HFFc6 (cell line): ENCODE results near the gene KCNMA1. TPM values are rescaled to one million over a fixed set of nuclear protein-coding genes. Genes with fewer than 3 reads are reported as not detected.

Experiments used
- DNase-seq: peaks from one replicate; pipeline ENCODE4 v3.0.0-alpha.2; 2018
- H3K27ac Mint-ChIP-seq: 2 replicates; pipeline ENCODE4 v1.8.0; 2020; ENCODE audit warnings: mild to moderate bottlenecking, mixed read lengths
- H3K27me3 Mint-ChIP-seq: 2 replicates; pipeline ENCODE4 v1.8.0; 2021; ENCODE audit warnings: mild to moderate bottlenecking, moderate library complexity, mixed read lengths; ENCODE audit not compliant: insufficient read depth
- H3K36me3 Mint-ChIP-seq: 2 replicates; pipeline ENCODE4 v1.8.0; 2021; ENCODE audit warnings: low read depth, mixed read lengths
- H3K4me1 Mint-ChIP-seq: 2 replicates; pipeline ENCODE4 v1.8.0; 2020; ENCODE audit warnings: low read depth, mixed read lengths
- H3K4me3 Mint-ChIP-seq: 2 replicates; pipeline ENCODE4 v1.8.0; 2020; ENCODE audit warnings: mild to moderate bottlenecking, moderate library complexity, mixed read lengths
- H3K9me3 Mint-ChIP-seq: 2 replicates; pipeline ENCODE4 v1.8.0; 2020; ENCODE audit warnings: mild to moderate bottlenecking, mixed read lengths
- CTCF ChIP-seq: fragments of 200-600 bp; sonication (generic); IDR thresholded peaks from 2 replicates; pipeline ENCODE4 v1.5.0; 2021; ENCODE audit warnings: antibody characterized with exemption, mild to moderate bottlenecking
- total RNA-seq, 6 experiments: library from RNA; stranded (reverse); fragmentation: NEBNext Ultra II Directional; extraction: Animal tissue kit (Norgen Biotek cat#: 25700); gene quantifications; 2 replicates in 1 of 6; 3 replicates in 5 of 6; pipeline ENCODE4 v1.2.3, GENCODE V29; 2021

Gene KCNMA1
- total RNA-seq, 6 experiments from 2014 or later, result 87.1 to 191 (median 93.5) TPM

- Mint-ChIP-seq H3K4me3 (no peak overlapping the region), H3K4me1 (no peaks in the 10 kb centered on the region), H3K27ac (no peak overlapping the region), H3K36me3 (peaks cover 8% of the 10 kb centered on the region), H3K27me3 (no peaks in the 10 kb centered on the region; the same call in 1 of the 2 replicates), H3K9me3 (no peaks in the 10 kb centered on the region)
- no peak for DNase-seq
- peak; percentile 81 for TF ChIP-seq CTCF
Observed at GRCh38 chr10:77036993-77037734, 600.4 kb downstream of the KCNMA1 start.

GRCh38 chr10:77036276-77036675 lies 601.3 kb downstream of the KCNMA1 start:
- Mint-ChIP-seq H3K27ac (no peak overlapping the region), H3K9me3 (no peaks in the 10 kb centered on the region), H3K4me1 (no peaks in the 10 kb centered on the region), H3K4me3 (no peak overlapping the region), H3K36me3 (peaks cover 8% of the 10 kb centered on the region), H3K27me3 (no peaks in the 10 kb centered on the region; the same call in 1 of the 2 replicates)
- TF ChIP-seq CTCF, result no peak
- no peak for DNase-seq

- no peak for TF ChIP-seq CTCF
- DNase-seq, result no peak
- Mint-ChIP-seq H3K4me1 (peaks cover 3% of the 10 kb centered on the region), H3K36me3 (peaks cover 8% of the 10 kb centered on the region), H3K27me3 (no peaks in the 10 kb centered on the region; the same call in 1 of the 2 replicates), H3K4me3 (no peak overlapping the region), H3K27ac (no peak overlapping the region), H3K9me3 (no peaks in the 10 kb centered on the region)
Observed at GRCh38 chr10:77034795-77035194, 602.8 kb downstream of the KCNMA1 start.

GRCh38 chr10:77034240-77034639 lies 603.4 kb downstream of the KCNMA1 start:
- Mint-ChIP-seq H3K36me3 (peaks cover 5% of the 10 kb centered on the region), H3K27ac (no peak overlapping the region), H3K9me3 (no peaks in the 10 kb centered on the region), H3K4me3 (no peak overlapping the region), H3K27me3 (no peaks in the 10 kb centered on the region; the same call in 1 of the 2 replicates), H3K4me1 (peaks cover 8% of the 10 kb centered on the region)
- TF ChIP-seq CTCF, result no peak
- DNase-seq, result no peak

- H3K9me3 Mint-ChIP-seq, result no peaks in the 10 kb centered on the region
- no peak overlapping the region for H3K27ac Mint-ChIP-seq
- no peaks in the 10 kb centered on the region; the same call in 1 of the 2 replicates for H3K27me3 Mint-ChIP-seq
- no peak for TF ChIP-seq CTCF
- DNase-seq, result no peak
- H3K4me3 Mint-ChIP-seq, result no peak overlapping the region
- H3K4me1 Mint-ChIP-seq, result peaks cover 9% of the 10 kb centered on the region
- H3K36me3 Mint-ChIP-seq, result no peaks in the 10 kb centered on the region; the same call in 1 of the 2 replicates
Observed at GRCh38 chr10:77032188-77032570, 605.4 kb downstream of the KCNMA1 start.
